ENCODE measurements around the gene RNH1.
A peak's percentile ranks its signal among the peaks of the same experiment; 100 is the strongest.

The RNH1 gene

DNA sequence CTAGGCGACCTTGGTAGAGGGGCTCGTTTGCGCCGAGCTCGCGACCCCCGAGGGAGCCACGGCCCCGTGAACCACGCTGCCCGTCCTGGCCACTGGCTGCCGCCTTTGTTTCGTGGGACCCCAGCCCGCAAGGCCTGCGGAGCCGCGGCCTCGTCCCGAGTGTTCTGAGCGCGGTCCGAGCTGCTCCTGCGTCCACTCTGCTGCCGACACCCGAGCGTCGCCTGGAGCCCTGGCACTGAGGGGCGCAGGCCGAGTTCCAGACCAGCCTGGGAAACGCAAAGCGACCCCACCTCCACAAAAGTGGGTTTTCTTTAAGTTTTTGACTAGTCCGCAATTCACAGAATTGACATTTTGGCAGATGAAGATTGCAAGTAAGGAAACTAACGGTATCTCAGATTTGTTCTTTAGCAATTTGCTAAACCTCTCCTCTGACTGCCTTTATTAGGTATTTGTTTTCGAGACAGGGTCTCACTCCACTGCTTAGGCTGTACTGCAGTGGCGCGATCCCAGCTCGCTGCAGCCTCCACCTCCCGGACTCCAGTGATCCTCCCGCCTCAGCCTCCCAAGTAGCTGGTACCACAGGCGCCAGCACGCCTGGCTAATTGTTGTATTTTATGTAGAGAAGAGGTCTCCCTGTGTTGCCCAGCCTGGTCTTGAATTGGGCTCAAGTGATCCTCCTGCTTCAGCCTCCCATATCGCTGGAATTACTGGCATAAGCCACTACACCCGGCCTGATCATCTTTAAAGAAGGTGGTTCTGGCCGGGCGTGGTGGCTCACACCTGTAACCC is 879 bp upstream of the RNH1 start:
- H3K36me3 ChIP-seq (ENCODE audit: control insufficient read depth, insufficient read depth, low read length): no peaks in the 10 kb centered on the region
- no peak overlapping the region for H2BK120ac ChIP-seq (ENCODE audit: low read depth, low read length)
- H3K79me2 ChIP-seq (ENCODE audit: control insufficient read depth, insufficient read depth, low read length): peaks cover 13% of the 10 kb centered on the region
- H2BK5ac ChIP-seq (ENCODE audit: low read length): no peak overlapping the region
- H3K27ac ChIP-seq (ENCODE audit: low read depth, low read length): no peak overlapping the region
- peak; percentile 18 for DNase-seq
- peaks cover 6% of the 10 kb centered on the region for H3K79me1 ChIP-seq (ENCODE audit: low read length)
- H2BK15ac ChIP-seq (replicated peaks; ENCODE audit: low read depth): no peak overlapping the region
- H4K8ac ChIP-seq (ENCODE audit: low read depth, low read length): no peak overlapping the region
- peak overlapping the region; percentile 94 for H3K23ac ChIP-seq (ENCODE audit: low read length)
- no peak overlapping the region for H4K5ac ChIP-seq (ENCODE audit: low read length)
- WGBS (ENCODE audit: extremely low coverage, insufficient coverage, low lambda C conversion rate): no CpG with 5 or more reads among the region's 45 CpGs
- H2AK5ac ChIP-seq (ENCODE audit: low read length): no peak overlapping the region
- H3K18ac ChIP-seq (ENCODE audit: low read length): peak overlapping the region; percentile 65
- H3K56ac ChIP-seq (ENCODE audit: low read length): peak overlapping the region; percentile 91
- peak overlapping the region; percentile 87 for H3K4me2 ChIP-seq (ENCODE audit: low read length)
- H3K4me1 ChIP-seq (ENCODE audit: control insufficient read depth, low read depth, low read length): no peaks in the 10 kb centered on the region
- H3K4ac ChIP-seq (ENCODE audit: low read depth, low read length): no peak overlapping the region
- H3K27me3 ChIP-seq (ENCODE audit: insufficient read depth, low read length, poor library complexity): no peaks in the 10 kb centered on the region
- H3K4me3 ChIP-seq (ENCODE audit: low read length): peak overlapping the region; percentile 69
- H3K9ac ChIP-seq (ENCODE audit: low read length): peak overlapping the region; percentile 89

- H3K56ac ChIP-seq (ENCODE audit: low read length): peak overlapping the region; percentile 100
- no peak overlapping the region for H2BK15ac ChIP-seq (replicated peaks; ENCODE audit: low read depth)
- WGBS (ENCODE audit: extremely low coverage, insufficient coverage, low lambda C conversion rate): no CpG with 5 or more reads among the region's 71 CpGs
- H3K9ac ChIP-seq (ENCODE audit: low read length): peak overlapping the region; percentile 99
- peaks cover 6% of the 10 kb centered on the region for H3K79me1 ChIP-seq (ENCODE audit: low read length)
- peak overlapping the region; percentile 97 for H3K27ac ChIP-seq (ENCODE audit: low read depth, low read length)
- peak overlapping the region; percentile 93 for H3K18ac ChIP-seq (ENCODE audit: low read length)
- peak overlapping the region; percentile 97 for H3K23ac ChIP-seq (ENCODE audit: low read length)
- H2BK120ac ChIP-seq (ENCODE audit: low read depth, low read length): no peak overlapping the region
- H3K36me3 ChIP-seq (ENCODE audit: control insufficient read depth, insufficient read depth, low read length): no peaks in the 10 kb centered on the region
- H3K4me3 ChIP-seq (ENCODE audit: low read length): peak overlapping the region; percentile 93
- H4K5ac ChIP-seq (ENCODE audit: low read length): no peak overlapping the region
- H3K27me3 ChIP-seq (ENCODE audit: insufficient read depth, low read length, poor library complexity): no peaks in the 10 kb centered on the region
- H3K4me1 ChIP-seq (ENCODE audit: control insufficient read depth, low read depth, low read length): no peaks in the 10 kb centered on the region
- H4K8ac ChIP-seq (ENCODE audit: low read depth, low read length): peak overlapping the region; percentile 98
- H3K4ac ChIP-seq (ENCODE audit: low read depth, low read length): peak overlapping the region; percentile 77
- H2BK5ac ChIP-seq (ENCODE audit: low read length): peak overlapping the region; percentile 70
- H3K4me2 ChIP-seq (ENCODE audit: low read length): peak overlapping the region; percentile 93
- no peak overlapping the region for H2AK5ac ChIP-seq (ENCODE audit: low read length)
- peaks cover 13% of the 10 kb centered on the region for H3K79me2 ChIP-seq (ENCODE audit: control insufficient read depth, insufficient read depth, low read length)
- DNase-seq: peak; percentile 98
Observed at GRCh38 chr11:506238-506994, 626 bp downstream of the RNH1 start.

DNA sequence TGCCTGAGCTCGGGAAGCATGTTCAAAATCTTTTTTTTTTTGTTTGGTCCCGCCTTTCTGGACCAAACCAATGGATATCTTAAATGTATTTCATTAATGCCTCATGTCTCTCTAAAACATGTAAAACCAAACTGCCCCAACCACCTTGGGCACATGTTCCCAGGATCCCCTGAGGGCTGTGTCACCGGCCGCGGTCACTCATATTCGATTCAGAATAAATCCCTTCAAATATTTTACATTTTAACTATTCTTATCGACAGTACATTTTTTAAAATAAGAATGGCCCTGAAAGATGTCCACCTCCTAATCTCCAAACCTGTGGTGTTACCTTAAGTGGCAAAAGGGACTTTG is 2.1 kb downstream of the RNH1 start:
- no peak overlapping the region for H3K18ac ChIP-seq (ENCODE audit: low read length)
- peaks cover 4% of the 10 kb centered on the region for H3K36me3 ChIP-seq (ENCODE audit: control insufficient read depth, insufficient read depth, low read length)
- no peak overlapping the region for H2BK120ac ChIP-seq (ENCODE audit: low read depth, low read length)
- 100% methylated on average over 4 of the region's 7 CpGs for WGBS (ENCODE audit: extremely low coverage, insufficient coverage, low lambda C conversion rate)
- no peak overlapping the region for H3K4me3 ChIP-seq (ENCODE audit: low read length)
- no peak for DNase-seq
- H3K27ac ChIP-seq (ENCODE audit: low read depth, low read length): no peak overlapping the region
- H4K8ac ChIP-seq (ENCODE audit: low read depth, low read length): no peak overlapping the region
- H2BK15ac ChIP-seq (replicated peaks; ENCODE audit: low read depth): no peak overlapping the region
- no peak overlapping the region for H3K23ac ChIP-seq (ENCODE audit: low read length)
- peaks cover 6% of the 10 kb centered on the region for H3K79me1 ChIP-seq (ENCODE audit: low read length)
- no peak overlapping the region for H3K56ac ChIP-seq (ENCODE audit: low read length)
- H3K4me2 ChIP-seq (ENCODE audit: low read length): no peak overlapping the region
- peaks cover 13% of the 10 kb centered on the region for H3K79me2 ChIP-seq (ENCODE audit: control insufficient read depth, insufficient read depth, low read length)
- H3K4me1 ChIP-seq (ENCODE audit: control insufficient read depth, low read depth, low read length): no peaks in the 10 kb centered on the region
- no peak overlapping the region for H2BK5ac ChIP-seq (ENCODE audit: low read length)
- no peak overlapping the region for H3K4ac ChIP-seq (ENCODE audit: low read depth, low read length)
- no peak overlapping the region for H4K5ac ChIP-seq (ENCODE audit: low read length)
- no peak overlapping the region for H3K9ac ChIP-seq (ENCODE audit: low read length)
- no peak overlapping the region for H2AK5ac ChIP-seq (ENCODE audit: low read length)
- H3K27me3 ChIP-seq (ENCODE audit: insufficient read depth, low read length, poor library complexity): no peaks in the 10 kb centered on the region

DNA sequence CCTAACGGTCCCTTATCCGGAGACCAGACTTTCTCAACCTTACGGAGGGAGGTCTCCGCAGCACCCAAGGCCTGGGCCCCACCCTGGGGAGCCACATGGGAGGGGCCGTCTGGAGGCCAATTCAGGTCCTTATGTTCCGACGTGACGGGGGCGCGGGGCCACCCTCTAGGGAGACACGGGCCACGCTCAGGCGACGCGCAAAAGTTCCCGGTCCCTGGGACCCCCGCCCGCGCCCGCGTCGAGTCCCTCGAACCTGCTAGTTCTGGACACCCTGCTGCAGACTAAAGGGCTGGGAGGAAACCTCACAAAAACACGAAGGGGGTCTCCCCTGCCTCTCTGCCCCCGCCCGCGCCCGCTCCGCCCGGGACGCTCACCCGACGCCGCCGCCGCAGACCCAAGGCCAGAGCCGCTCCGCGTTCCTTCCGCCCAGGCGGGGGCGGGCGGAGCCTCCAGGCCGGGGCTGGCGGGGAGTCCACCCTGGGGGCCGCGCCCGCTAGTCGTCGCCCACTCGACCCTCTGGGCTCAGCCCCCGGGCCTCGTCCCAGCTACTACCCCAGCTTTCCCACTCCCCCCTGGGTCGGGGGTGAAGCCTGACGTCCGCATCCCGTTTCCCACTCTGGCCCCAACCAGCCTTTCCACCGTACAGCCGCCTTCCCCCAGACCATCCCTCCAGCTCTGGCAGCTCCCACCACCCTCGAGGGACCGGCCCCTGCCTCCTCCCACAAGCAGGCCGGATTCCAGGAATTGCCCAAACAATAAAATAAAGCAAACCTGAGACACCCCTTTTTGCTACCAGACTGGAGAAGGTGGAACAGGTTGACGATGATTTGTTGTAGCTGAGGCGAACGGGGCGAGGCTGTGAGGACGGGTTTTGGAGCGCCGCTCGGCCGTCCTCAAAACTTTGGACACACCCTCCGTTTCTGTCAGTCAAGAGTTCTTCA is 2.7 kb downstream of the RNH1 start:
- H3K4ac ChIP-seq (ENCODE audit: low read depth, low read length): no peak overlapping the region
- no peaks in the 10 kb centered on the region for H3K27me3 ChIP-seq (ENCODE audit: insufficient read depth, low read length, poor library complexity)
- no peak overlapping the region for H3K27ac ChIP-seq (ENCODE audit: low read depth, low read length)
- DNase-seq: no peak
- H3K4me3 ChIP-seq (ENCODE audit: low read length): no peak overlapping the region
- no peak overlapping the region for H2AK5ac ChIP-seq (ENCODE audit: low read length)
- H2BK5ac ChIP-seq (ENCODE audit: low read length): no peak overlapping the region
- no peak overlapping the region for H4K5ac ChIP-seq (ENCODE audit: low read length)
- no peak overlapping the region for H3K56ac ChIP-seq (ENCODE audit: low read length)
- peaks cover 13% of the 10 kb centered on the region for H3K79me2 ChIP-seq (ENCODE audit: control insufficient read depth, insufficient read depth, low read length)
- H3K9ac ChIP-seq (ENCODE audit: low read length): no peak overlapping the region
- H3K36me3 ChIP-seq (ENCODE audit: control insufficient read depth, insufficient read depth, low read length): peaks cover 4% of the 10 kb centered on the region
- H2BK15ac ChIP-seq (replicated peaks; ENCODE audit: low read depth): no peak overlapping the region
- H4K8ac ChIP-seq (ENCODE audit: low read depth, low read length): no peak overlapping the region
- WGBS (ENCODE audit: extremely low coverage, insufficient coverage, low lambda C conversion rate): no CpG with 5 or more reads among the region's 72 CpGs
- no peak overlapping the region for H3K18ac ChIP-seq (ENCODE audit: low read length)
- H3K79me1 ChIP-seq (ENCODE audit: low read length): peaks cover 6% of the 10 kb centered on the region
- H3K4me2 ChIP-seq (ENCODE audit: low read length): no peak overlapping the region
- no peak overlapping the region for H2BK120ac ChIP-seq (ENCODE audit: low read depth, low read length)
- H3K23ac ChIP-seq (ENCODE audit: low read length): no peak overlapping the region
- H3K4me1 ChIP-seq (ENCODE audit: control insufficient read depth, low read depth, low read length): no peaks in the 10 kb centered on the region

- Histone ChIP-seq H3K9ac (ENCODE audit: low read length) (no peak overlapping the region), H2BK120ac (ENCODE audit: low read depth, low read length) (no peak overlapping the region), H3K56ac (ENCODE audit: low read length) (no peak overlapping the region), H2AK5ac (ENCODE audit: low read length) (no peak overlapping the region), H3K4me3 (ENCODE audit: low read length) (no peak overlapping the region), H4K5ac (ENCODE audit: low read length) (no peak overlapping the region), H2BK5ac (ENCODE audit: low read length) (no peak overlapping the region), H3K18ac (ENCODE audit: low read length) (no peak overlapping the region), H3K79me2 (ENCODE audit: control insufficient read depth, insufficient read depth, low read length) (peaks cover 13% of the 10 kb centered on the region), H3K79me1 (ENCODE audit: low read length) (peaks cover 6% of the 10 kb centered on the region), H3K4ac (ENCODE audit: low read depth, low read length) (no peak overlapping the region), H3K27me3 (ENCODE audit: insufficient read depth, low read length, poor library complexity) (no peaks in the 10 kb centered on the region), H2BK15ac (replicated peaks; ENCODE audit: low read depth) (no peak overlapping the region), H3K4me2 (ENCODE audit: low read length) (no peak overlapping the region), H3K36me3 (ENCODE audit: control insufficient read depth, insufficient read depth, low read length) (peaks cover 6% of the 10 kb centered on the region), H3K4me1 (ENCODE audit: control insufficient read depth, low read depth, low read length) (no peaks in the 10 kb centered on the region), H3K23ac (ENCODE audit: low read length) (no peak overlapping the region), H3K27ac (ENCODE audit: low read depth, low read length) (no peak overlapping the region), H4K8ac (ENCODE audit: low read depth, low read length) (no peak overlapping the region)
- no CpG with 5 or more reads among the region's 24 CpGs for WGBS (ENCODE audit: extremely low coverage, insufficient coverage, low lambda C conversion rate)
- no peak for DNase-seq
Observed at GRCh38 chr11:503179-503981, 3.7 kb downstream of the RNH1 start.
